Caco-2 (cell line): ENCODE measurements around the gene PANK2. TPM values are rescaled to one million over a fixed set of nuclear protein-coding genes. Genes with fewer than 3 reads are reported as not detected.
A peak's percentile ranks its signal among the peaks of the same experiment; 100 is the strongest.
"Not testable (repeated sequence)": the region's sequence is repeated elsewhere in the genome, so short reads cannot be mapped to it uniquely, and the experiment has no call there.

Experiments
- BruUV-seq: library from RNA; stranded (reverse); fragments of 400-500 nt; replicated peaks from 2 replicates; lab custom pipeline; 2021; lab: Mats Ljungman, UMichigan
- CTCF ChIA-PET: fragments of 300-600 bp; sonication (Branson Sonifier 250); formaldehyde crosslinking; loops from one replicate; lab custom pipeline; 2022; ENCODE audit warnings: antibody characterized with exemption; lab: Charles Lee
- POLR2A ChIA-PET: fragments of 300-600 bp; sonication (Branson Sonifier 250); formaldehyde crosslinking; loops from one replicate; lab custom pipeline; 2022; ENCODE audit warnings: antibody characterized with exemption; lab: Charles Lee
- DNase-seq, 2 experiments: peaks; one replicate each; pipeline versions ENCODE4 v3.0.0 to v3.0.0-alpha.2; 2020 to 2022
- H3K27me3 ChIP-seq: replicated peaks from 2 replicates; pipeline ENCODE4 v1.6.0; 2011; ENCODE audit warnings: low read length; ENCODE audit not compliant: control insufficient read depth, insufficient read depth
- H3K36me3 ChIP-seq: 2 replicates; pipeline ENCODE4 v1.5.1; 2011; ENCODE audit warnings: low read length; ENCODE audit not compliant: control insufficient read depth, insufficient read depth
- H3K4me1 ChIP-seq: fragments of 250-450 bp; sonication (Bioruptor Pico); 2 replicates; pipeline ENCODE4 v1.5.1; 2020; ENCODE audit warnings: mild to moderate bottlenecking
- H3K4me3 ChIP-seq: 2 replicates; pipeline ENCODE4 v1.5.1; 2011; ENCODE audit warnings: low read depth, mild to moderate bottlenecking, control low read depth, low read length
- H3K9me3 ChIP-seq: fragments of 250-450 bp; sonication (Bioruptor Pico); 2 replicates; pipeline ENCODE4 v1.5.1; 2020; ENCODE audit warnings: mild to moderate bottlenecking, moderate library complexity
- H3K27ac Mint-ChIP-seq: one replicate; pipeline ENCODE4 v1.8.0; 2022; ENCODE audit warnings: mixed read lengths; ENCODE audit not compliant: unreplicated experiment
- H3K27me3 Mint-ChIP-seq: one replicate; pipeline ENCODE4 v1.8.0; 2022; ENCODE audit warnings: mixed read lengths; ENCODE audit not compliant: insufficient read depth, unreplicated experiment
- H3K36me3 Mint-ChIP-seq: one replicate; pipeline ENCODE4 v1.8.0; 2022; ENCODE audit warnings: mild to moderate bottlenecking, mixed read lengths; ENCODE audit not compliant: insufficient read depth, unreplicated experiment
- H3K4me1 Mint-ChIP-seq: one replicate; pipeline ENCODE4 v1.8.0; 2022; ENCODE audit warnings: low read depth, mixed read lengths; ENCODE audit not compliant: unreplicated experiment
- H3K4me3 Mint-ChIP-seq: one replicate; pipeline ENCODE4 v1.8.0; 2022; ENCODE audit warnings: mild to moderate bottlenecking, moderate library complexity, mixed read lengths; ENCODE audit not compliant: unreplicated experiment
- H3K9me3 Mint-ChIP-seq: one replicate; pipeline ENCODE4 v1.8.0; 2022; ENCODE audit warnings: mixed read lengths; ENCODE audit not compliant: unreplicated experiment
- CTCF ChIP-seq, 2 experiments: fragments of 200-600 bp in 1 of 2; IDR thresholded peaks; 1 replicate in 1 of 2; 2 replicates in 1 of 2; pipeline versions ENCODE4 v1.5.1 to v1.8.0; 2011 to 2022; ENCODE audit warnings: antibody characterized with exemption in 1 of 2, control low read depth in 1 of 2, inconsistent platforms in 1 of 2, low read depth in 1 of 2, low read length in 1 of 2, mild to moderate bottlenecking in 1 of 2, moderate library complexity in 1 of 2; ENCODE audit not compliant: insufficient read depth in 1 of 2, severe bottlenecking in 1 of 2, unreplicated experiment in 1 of 2
- intact Hi-C: fragments of 100-400 bp; cut with micrococcal nuclease; formaldehyde crosslinking; loops from one replicate; pipeline ENCODE4 v1.10.0; 2022; ENCODE audit not compliant: unreplicated experiment
- total RNA-seq: library from RNA; stranded (reverse); gene quantifications from 2 replicates; pipeline ENCODE4 v1.2.3, GENCODE V29; 2022

Gene PANK2
- total RNA-seq, 1 experiment from 2014 or later: 58.3 TPM

GRCh38 chr20:3904857-3905256, 15.7 kb downstream of the PANK2 start:
- H3K27me3 ChIP-seq: no peaks in the 10 kb centered on the region
- no peaks in the 10 kb centered on the region; the same call in 1 of the 2 replicates for H3K36me3 ChIP-seq
- no peaks in the 10 kb centered on the region for H3K9me3 ChIP-seq
- Mint-ChIP-seq H3K4me1 (peaks cover 18% of the 10 kb centered on the region), H3K27ac (peak overlapping the region; percentile 50), H3K36me3 (peaks cover 43% of the 10 kb centered on the region), H3K27me3 (no peaks in the 10 kb centered on the region), H3K4me3 (no peak overlapping the region), H3K9me3 (no peaks in the 10 kb centered on the region)
- no peak for TF ChIP-seq CTCF (IDR thresholded peaks at IDR 0.05; ENCODE audit: insufficient read depth in 1 of 2, low read depth in 1 of 2, low read length in 1 of 2, severe bottlenecking in 1 of 2, unreplicated experiment in 1 of 2)
- POLR2A ChIA-PET: no interaction called here
- CTCF ChIA-PET: no interaction called here
- no TSS peak for BruUV-seq
- H3K4me3 ChIP-seq: no peak overlapping the region
- H3K4me1 ChIP-seq: 0 out of 2 replicates have a peak, but pooled peaks cover 3% of the 10 kb centered on the region
- DNase-seq: no peak
- intact Hi-C loops: no loop called here

GRCh38 chr20:3906744-3907721, 17.8 kb downstream of the PANK2 start:
- H3K4me1 Mint-ChIP-seq, H3K4me3 Mint-ChIP-seq, BruUV-seq, H3K36me3 ChIP-seq, intact Hi-C loops, H3K27me3 Mint-ChIP-seq, H3K27me3 ChIP-seq, H3K9me3 Mint-ChIP-seq, H3K9me3 ChIP-seq, H3K4me3 ChIP-seq, H3K4me1 ChIP-seq, H3K27ac Mint-ChIP-seq: not testable (repeated sequence)
- CTCF ChIA-PET: interaction anchor here (0.6 kb wide), 1 partner anchor 147 kb away, joined by 3 read pairs; no protein-coding TSS in a partner anchor
- POLR2A ChIA-PET: interaction anchor here (0.6 kb wide), 2 partner anchors 63 to 86 kb away, joined by 4 read pairs; no protein-coding TSS in a partner anchor
- peak in 1 of 2 experiments; percentile 12 for DNase-seq
- peaks cover 61% of the 10 kb centered on the region for H3K36me3 Mint-ChIP-seq

GRCh38 chr20:3908667-3909066, 19.5 kb downstream of the PANK2 start:
- Mint-ChIP-seq H3K27ac (no peak overlapping the region), H3K4me3 (no peak overlapping the region), H3K9me3 (no peaks in the 10 kb centered on the region), H3K36me3 (peaks cover 72% of the 10 kb centered on the region), H3K27me3 (no peaks in the 10 kb centered on the region), H3K4me1 (no peaks in the 10 kb centered on the region)
- CTCF ChIA-PET: no interaction called here
- TSS peak; percentile 4 for BruUV-seq
- intact Hi-C loops: no loop called here
- Histone ChIP-seq H3K9me3 (no peaks in the 10 kb centered on the region), H3K4me1 (0 out of 2 replicates have a peak, but pooled peaks cover 2% of the 10 kb centered on the region), H3K36me3 (no peaks in the 10 kb centered on the region; the same call in 1 of the 2 replicates), H3K4me3 (no peak overlapping the region), H3K27me3 (no peaks in the 10 kb centered on the region)
- no peak for TF ChIP-seq CTCF (IDR thresholded peaks at IDR 0.05; ENCODE audit: insufficient read depth in 1 of 2, low read depth in 1 of 2, low read length in 1 of 2, severe bottlenecking in 1 of 2, unreplicated experiment in 1 of 2)
- POLR2A ChIA-PET: no interaction called here
- peak in 1 of 2 experiments; percentile 19 for DNase-seq
